Measurements from ENCODE around the gene TNFSF15. TPM values are rescaled to one million over a fixed set of nuclear protein-coding genes. Genes with fewer than 3 reads are reported as not detected.

Gene TNFSF15
- total and polyA plus RNA-seq, 2 donors (not counting 3 experiments of a cell fraction or from before 2014, with no cell fraction given) = 8.4 to 14.3 TPM

DNA sequence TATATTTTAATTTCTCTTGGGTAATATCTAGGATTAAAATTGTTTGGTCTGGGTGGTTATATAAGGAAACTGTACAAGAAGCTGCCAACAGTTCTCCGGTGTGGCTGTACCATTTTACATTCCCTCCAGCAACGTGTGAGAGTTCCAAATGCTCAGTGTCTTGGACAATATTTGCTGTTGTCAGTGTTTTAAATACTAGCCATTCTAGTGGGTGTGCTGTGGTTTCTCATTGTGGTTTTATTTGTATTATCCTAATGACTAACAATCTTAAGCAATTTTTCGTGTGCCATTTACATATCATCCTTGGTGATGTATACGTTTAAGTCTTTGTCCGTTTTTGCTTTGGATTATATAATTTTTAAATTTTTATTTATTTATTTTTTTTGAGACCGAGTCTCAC is 34.0 kb downstream of the TNFSF15 start:
- H3K4me3 ChIP-seq (replicated peaks in 1 of 3; ENCODE audit: insufficient read depth in 1 of 3, low read depth in 1 of 3, low read length in 3 of 3) = no peak overlapping the region
- no peaks in the 10 kb centered on the region for H3K4me1 ChIP-seq (ENCODE audit: control insufficient read depth, extremely low read depth, insufficient read depth, low read length)
- ChIA-PET CTCF (interaction anchor here (1.3 to 1.9 kb wide), 2 partner anchors 38 to 134 kb away, joined by 3 to 7 read pairs; no protein-coding TSS in a partner anchor), POLR2A (no interaction called here)
- FAIRE-seq = no peak
- H4K20me1 ChIP-seq (replicated peaks; ENCODE audit: control insufficient read depth, extremely low read depth, insufficient read depth, low read length) = no peaks in the 10 kb centered on the region
- H3K27ac ChIP-seq (ENCODE audit: insufficient read depth, low read depth, low read length) = no peak overlapping the region
- H3K27me3 ChIP-seq (ENCODE audit: control insufficient read depth in 2 of 2, insufficient read depth in 2 of 2, low read length in 2 of 2) = no peaks in the 10 kb centered on the region
- dilution Hi-C loops (cut with MboI; ENCODE audit: extremely low pct_ligation_motif_present, low sequenced_read_pairs) (no loop called here), intact Hi-C loops (cut with micrococcal nuclease) (no loop called here)
- no peak for TF ChIP-seq FOS (IDR thresholded peaks at IDR 0.05; ENCODE audit: borderline replicate concordance, insufficient read depth, low read length)
- TF ChIP-seq, protein P1, sequence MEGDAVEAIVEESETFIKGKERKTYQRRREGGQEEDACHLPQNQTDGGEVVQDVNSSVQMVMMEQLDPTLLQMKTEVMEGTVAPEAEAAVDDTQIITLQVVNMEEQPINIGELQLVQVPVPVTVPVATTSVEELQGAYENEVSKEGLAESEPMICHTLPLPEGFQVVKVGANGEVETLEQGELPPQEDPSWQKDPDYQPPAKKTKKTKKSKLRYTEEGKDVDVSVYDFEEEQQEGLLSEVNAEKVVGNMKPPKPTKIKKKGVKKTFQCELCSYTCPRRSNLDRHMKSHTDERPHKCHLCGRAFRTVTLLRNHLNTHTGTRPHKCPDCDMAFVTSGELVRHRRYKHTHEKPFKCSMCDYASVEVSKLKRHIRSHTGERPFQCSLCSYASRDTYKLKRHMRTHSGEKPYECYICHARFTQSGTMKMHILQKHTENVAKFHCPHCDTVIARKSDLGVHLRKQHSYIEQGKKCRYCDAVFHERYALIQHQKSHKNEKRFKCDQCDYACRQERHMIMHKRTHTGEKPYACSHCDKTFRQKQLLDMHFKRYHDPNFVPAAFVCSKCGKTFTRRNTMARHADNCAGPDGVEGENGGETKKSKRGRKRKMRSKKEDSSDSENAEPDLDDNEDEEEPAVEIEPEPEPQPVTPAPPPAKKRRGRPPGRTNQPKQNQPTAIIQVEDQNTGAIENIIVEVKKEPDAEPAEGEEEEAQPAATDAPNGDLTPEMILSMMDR (IDR thresholded peaks at IDR 0.05; ENCODE audit: extremely low read depth in 1 of 2, insufficient read depth in 1 of 2, low read depth in 1 of 2, low read length in 2 of 2) = no peak
- TF ChIP-seq EZH2 (IDR thresholded peaks at IDR 0.05; ENCODE audit: borderline replicate concordance, low read depth, low read length, severe bottlenecking) = no peak
- TF ChIP-seq GATA2 (IDR thresholded peaks at IDR 0.05; ENCODE audit: insufficient read depth, insufficient read length, low read depth, low read length) = no peak
- TF ChIP-seq MYC (IDR thresholded peaks at IDR 0.05; ENCODE audit: low read depth, low read length) = no peak
- TF ChIP-seq JUN (IDR thresholded peaks at IDR 0.05; ENCODE audit: borderline replicate concordance, insufficient read depth, insufficient read length, low read depth) = no peak
- no peak for DNase-seq (ENCODE audit: low read depth, low spot score)
- H2AFZ ChIP-seq (ENCODE audit: low read depth, low read length) = no peak overlapping the region
- H3K9me1 ChIP-seq (replicated peaks; ENCODE audit: control insufficient read depth, extremely low read depth, insufficient read depth, low read length) = no peaks in the 10 kb centered on the region
- no peaks in the 10 kb centered on the region for H3K79me2 ChIP-seq (ENCODE audit: control insufficient read depth, insufficient read depth, low read length)
- no peak overlapping the region for H3K9ac ChIP-seq (replicated peaks; ENCODE audit: extremely low read depth, insufficient read depth, low read length)
- no peaks in the 10 kb centered on the region for H3K36me3 ChIP-seq (ENCODE audit: control insufficient read depth in 2 of 2, extremely low read depth in 1 of 2, insufficient read depth in 2 of 2, low read length in 2 of 2)
- no peak overlapping the region for H3K4me2 ChIP-seq (ENCODE audit: insufficient read depth, low read length)
- no peaks in the 10 kb centered on the region for H3K9me3 ChIP-seq (replicated peaks; ENCODE audit: control insufficient read depth, insufficient read depth, low read length)
- no TSS peak for BruUV-seq (replicated peaks)
